Renal cortex interstitium (tissue), 11 donors: ENCODE measurements around the gene KCNMA1. TPM values are rescaled to one million over a fixed set of nuclear protein-coding genes. Genes with fewer than 3 reads are reported as not detected.

Experiments used
- DNase-seq, 11 donors: peaks; one replicate each; pipeline ENCODE4 v3.0.0-alpha.2; 2013; ENCODE audit warnings: low read depth in 9 of 11, low spot score in 4 of 11; ENCODE audit errors: extremely low read depth in 1 of 11
- polyA plus RNA-seq, 3 donors: library from polyadenylated mRNA; unstranded; fragments of 120-200 nt; gene quantifications; one replicate each; pipeline ENCODE4 v1.2.1, GENCODE V29; 2013; ENCODE audit not compliant: insufficient read length in 3 of 3

The KCNMA1 gene
- polyA plus RNA-seq, 3 donors = 3.3 to 3.7 (median 3.3) TPM

- no peak for DNase-seq
Observed at GRCh38 chr10:77319557-77319956, 318.1 kb downstream of the KCNMA1 start.

- no peak for DNase-seq
Observed at GRCh38 chr10:77318739-77319138, 318.9 kb downstream of the KCNMA1 start.

- DNase-seq = no peak
Observed at GRCh38 chr10:77317221-77317620, 320.4 kb downstream of the KCNMA1 start.

- no peak for DNase-seq
Observed at GRCh38 chr10:77315496-77316129, 322.0 kb downstream of the KCNMA1 start.

- no peak for DNase-seq
Observed at GRCh38 chr10:77313066-77313750, 324.4 kb downstream of the KCNMA1 start.

- DNase-seq = no peak
Observed at GRCh38 chr10:77311186-77311585, 326.4 kb downstream of the KCNMA1 start.

- DNase-seq = peak in 2 of 11 donors; percentile 13 to 15
Observed at GRCh38 chr10:77310288-77310840, 327.2 kb downstream of the KCNMA1 start.

- no peak for DNase-seq
Observed at GRCh38 chr10:77309509-77309908, 328.1 kb downstream of the KCNMA1 start.

GRCh38 chr10:77309092-77309491 lies 328.5 kb downstream of the KCNMA1 start:
- DNase-seq = no peak

GRCh38 chr10:77308084-77308732 lies 329.4 kb downstream of the KCNMA1 start:
- DNase-seq = peak in 7 of 11 donors; percentile 27 to 49 (median 36)

- no peak for DNase-seq
Observed at GRCh38 chr10:77306666-77307065, 330.9 kb downstream of the KCNMA1 start.

GRCh38 chr10:77305650-77306632 lies 331.7 kb downstream of the KCNMA1 start:
- peak in 4 of 11 donors; percentile 6 to 36 (median 30) for DNase-seq

- DNase-seq = no peak
Observed at GRCh38 chr10:77304192-77304591, 333.4 kb downstream of the KCNMA1 start.

- no peak for DNase-seq
Observed at GRCh38 chr10:77301305-77301730, 336.3 kb downstream of the KCNMA1 start.

GRCh38 chr10:77300682-77301302 lies 336.8 kb downstream of the KCNMA1 start:
- DNase-seq = no peak

GRCh38 chr10:77299320-77299719 lies 338.3 kb downstream of the KCNMA1 start:
- DNase-seq = no peak

GRCh38 chr10:77297393-77297739 lies 340.2 kb downstream of the KCNMA1 start:
- DNase-seq = no peak

GRCh38 chr10:77296534-77297392 lies 340.8 kb downstream of the KCNMA1 start:
- no peak for DNase-seq
